Endothelial cell of umbilical vein (primary cell): ENCODE measurements around the gene SLCO2A1.

Experiments used
- CTCF ChIP-seq, 2 donors: IDR thresholded peaks; 1 replicate in 1 of 2; 2 replicates in 1 of 2; pipeline ENCODE4 v1.5.1; 2011; ENCODE audit warnings: low read length in 2 of 2, mild to moderate bottlenecking in 2 of 2, moderate library complexity in 2 of 2, control low read depth in 1 of 2, inconsistent platforms in 1 of 2, low read depth in 1 of 2; ENCODE audit not compliant: insufficient read depth in 1 of 2; ENCODE audit errors: extremely low read depth in 1 of 2
- MAX ChIP-seq: IDR thresholded peaks from 2 replicates; pipeline ENCODE4 v1.6.1; 2011; ENCODE audit not compliant: insufficient read depth, insufficient read length
- POLR2AphosphoS5 ChIP-seq: IDR thresholded peaks from 2 replicates; pipeline ENCODE4 v1.6.1; 2012; ENCODE audit warnings: low read depth, mild to moderate bottlenecking, control low read depth, low read length, moderate library complexity; ENCODE audit not compliant: insufficient read depth

DNA sequence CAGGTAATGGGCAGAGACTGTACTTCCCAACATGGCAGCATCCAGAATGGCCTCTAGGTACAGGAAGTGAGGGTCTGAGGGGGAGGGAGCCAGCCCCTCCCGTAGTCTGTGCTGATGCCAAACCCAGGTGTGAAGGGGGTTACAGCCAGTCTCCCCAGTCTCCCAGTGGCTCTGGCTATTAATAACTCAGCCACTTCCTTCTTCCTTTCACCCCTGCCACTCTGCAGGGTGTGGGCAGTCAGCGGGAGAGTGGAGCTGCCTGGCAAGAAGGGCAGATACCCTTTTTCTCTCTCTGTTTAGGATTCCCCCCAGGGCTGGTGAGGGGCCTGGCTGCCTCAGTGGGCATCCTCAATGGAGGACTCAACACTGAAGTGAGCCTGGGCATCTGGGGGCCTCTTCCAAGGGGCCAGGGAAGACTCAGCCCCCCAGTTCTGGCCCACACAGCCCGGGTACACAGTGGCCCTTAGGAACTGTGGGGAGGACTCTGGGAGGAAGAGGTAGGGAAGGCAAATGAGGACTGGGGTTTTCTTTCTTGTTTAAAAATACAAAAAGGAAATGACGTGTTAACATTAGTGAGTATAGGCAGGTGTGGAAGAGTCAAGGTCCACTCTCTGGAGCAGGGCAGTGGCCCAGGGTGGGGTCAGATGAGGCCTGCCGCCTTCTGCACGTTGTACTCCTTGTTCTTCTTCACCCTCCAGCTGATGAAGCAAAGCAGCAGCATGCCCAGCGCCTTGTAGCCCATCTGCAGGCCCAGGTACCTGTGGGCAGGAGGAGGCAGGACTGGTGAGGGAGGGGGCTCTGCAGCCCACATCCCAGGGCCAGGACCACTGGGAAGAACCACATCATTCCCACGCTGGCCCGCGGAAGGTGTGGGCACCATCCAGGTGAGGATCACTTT lies 95.4 kb downstream of the SLCO2A1 start:
- TF ChIP-seq MAX (no peak), CTCF (IDR thresholded peaks at IDR 0.05; ENCODE audit: extremely low read depth in 1 of 2, insufficient read depth in 1 of 2, low read depth in 1 of 2, low read length in 2 of 2) (no peak), POLR2AphosphoS5 (no peak)
